Measurements from ENCODE around the gene STAT6.

Gene STAT6

DNA sequence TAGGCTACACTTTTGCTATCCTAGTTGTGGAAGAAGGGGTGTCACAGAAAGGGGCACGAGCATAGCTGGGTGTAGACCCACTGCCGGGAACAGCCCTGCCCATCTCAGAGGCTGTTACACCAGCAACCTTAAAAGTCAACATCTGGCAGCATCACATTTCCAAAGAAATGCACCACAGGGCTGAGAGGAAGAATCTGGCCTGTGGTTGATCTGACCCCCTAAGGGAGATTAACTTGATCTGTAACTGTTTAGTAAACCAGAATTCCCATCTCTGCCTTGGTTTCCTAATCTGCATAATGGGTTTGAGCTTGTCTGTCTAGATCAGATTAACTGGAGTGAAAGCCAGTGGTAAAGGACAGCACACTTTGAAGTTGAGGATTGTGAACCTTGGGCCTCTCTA is 34.9 kb upstream of the STAT6 start:
- no peak for DNase-seq

DNA sequence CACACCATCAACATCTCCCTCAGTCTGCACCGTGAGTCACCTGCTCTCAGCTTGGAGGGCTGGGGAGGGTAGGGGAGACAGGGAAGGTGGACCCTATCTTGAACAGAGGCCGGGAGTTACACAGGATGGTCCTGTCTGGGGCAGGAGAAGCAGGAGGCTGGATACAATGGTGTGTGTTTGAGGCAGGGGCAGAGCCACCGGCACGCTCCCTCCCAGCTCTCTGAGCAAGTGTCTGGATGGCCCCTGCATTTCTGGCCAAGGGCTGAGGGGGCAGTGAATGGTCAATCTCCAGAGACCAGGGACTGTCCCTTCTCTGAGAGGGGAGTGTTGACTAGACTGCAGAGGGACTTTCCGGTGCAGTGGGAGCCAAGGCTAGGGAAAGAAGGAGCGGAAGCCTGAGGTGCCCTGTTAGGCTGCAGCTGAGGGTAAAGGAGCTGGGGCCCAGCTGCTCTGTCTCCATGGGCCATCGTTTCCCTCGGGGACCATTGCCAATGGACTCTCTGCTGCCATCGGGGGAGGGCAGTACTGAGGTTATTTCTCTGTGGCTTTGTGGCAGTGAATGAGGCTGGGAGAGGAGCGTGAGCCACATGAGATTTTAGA is 34.4 kb upstream of the STAT6 start:
- no peak for DNase-seq

DNA sequence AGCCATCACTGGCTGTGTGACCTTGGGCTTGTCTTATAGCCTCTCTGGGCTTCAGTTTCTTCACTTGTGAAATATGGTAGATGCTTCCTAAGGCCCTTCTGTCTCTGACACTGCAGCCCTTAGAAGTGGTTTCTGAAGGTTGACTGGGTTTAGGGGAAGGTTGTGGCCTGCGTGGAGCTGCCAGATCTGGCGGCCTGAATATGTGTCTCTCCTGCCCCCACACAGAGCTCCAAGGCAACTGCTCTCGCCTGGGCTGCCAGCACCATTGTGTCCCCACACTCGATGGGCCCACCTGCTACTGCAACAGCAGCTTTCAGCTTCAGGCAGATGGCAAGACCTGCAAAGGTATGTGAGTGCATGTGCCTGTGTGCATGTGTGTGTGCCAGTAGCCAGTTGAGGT is 32.3 kb upstream of the STAT6 start:
- DNase-seq: no peak

DNA sequence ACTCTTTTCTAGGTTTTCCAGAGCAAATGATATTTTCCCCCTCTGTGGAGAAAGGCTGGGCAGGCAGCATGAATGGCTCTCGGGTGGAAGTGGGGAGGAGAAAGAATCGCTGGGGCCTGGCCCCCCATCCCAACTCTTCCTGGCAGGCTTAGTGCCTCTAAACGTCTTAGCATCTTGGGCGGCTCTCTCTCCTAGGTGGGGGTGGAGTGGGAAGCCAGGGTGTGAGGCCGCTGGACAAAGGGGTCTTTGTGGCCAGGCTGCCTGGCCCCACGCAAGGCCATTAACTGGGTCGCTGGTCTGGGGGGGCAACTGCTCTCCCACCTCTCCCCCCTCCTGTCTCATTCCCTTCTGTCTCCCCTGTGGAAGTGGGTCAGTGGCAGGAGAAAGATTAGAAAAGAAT is 31.6 kb upstream of the STAT6 start:
- no peak for DNase-seq

DNA sequence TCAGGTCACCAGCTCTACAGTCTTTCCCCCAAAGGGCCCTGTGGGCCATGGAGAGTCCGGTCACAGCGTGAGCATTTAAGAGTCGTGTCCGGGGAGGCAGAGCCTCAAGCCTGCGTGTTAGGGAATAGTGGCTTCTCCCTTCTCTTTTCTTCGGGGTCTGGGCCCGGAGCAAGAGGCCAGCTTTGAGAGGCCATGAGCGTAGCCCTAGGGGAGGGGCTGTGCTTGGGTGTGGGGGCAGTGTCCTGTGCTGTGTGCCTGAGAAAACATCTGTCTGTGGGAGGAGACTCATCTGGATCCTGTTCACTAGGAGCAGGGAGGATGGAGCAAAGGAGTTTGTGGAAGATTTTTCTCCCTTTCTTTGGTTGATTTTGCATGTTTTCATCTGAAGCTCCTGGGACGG is 31.0 kb upstream of the STAT6 start:
- DNase-seq: no peak

DNA sequence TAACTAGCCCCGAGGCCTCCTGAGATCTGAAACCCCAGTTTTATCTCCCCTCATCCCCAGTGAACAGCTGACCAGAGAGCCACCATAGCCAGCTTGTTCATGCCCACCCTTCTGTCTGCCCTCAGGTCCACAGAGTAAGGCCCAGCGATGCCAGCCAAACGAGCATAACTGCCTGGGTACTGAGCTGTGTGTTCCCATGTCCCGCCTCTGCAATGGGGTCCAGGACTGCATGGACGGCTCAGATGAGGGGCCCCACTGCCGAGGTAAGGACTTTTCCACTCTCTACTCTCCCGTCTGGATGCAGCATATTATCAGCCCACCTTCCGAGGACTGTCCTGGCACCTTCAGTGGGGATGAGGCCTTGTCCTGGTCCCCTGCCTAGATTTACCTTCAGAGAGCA is 30.1 kb upstream of the STAT6 start:
- DNase-seq: no peak

DNA sequence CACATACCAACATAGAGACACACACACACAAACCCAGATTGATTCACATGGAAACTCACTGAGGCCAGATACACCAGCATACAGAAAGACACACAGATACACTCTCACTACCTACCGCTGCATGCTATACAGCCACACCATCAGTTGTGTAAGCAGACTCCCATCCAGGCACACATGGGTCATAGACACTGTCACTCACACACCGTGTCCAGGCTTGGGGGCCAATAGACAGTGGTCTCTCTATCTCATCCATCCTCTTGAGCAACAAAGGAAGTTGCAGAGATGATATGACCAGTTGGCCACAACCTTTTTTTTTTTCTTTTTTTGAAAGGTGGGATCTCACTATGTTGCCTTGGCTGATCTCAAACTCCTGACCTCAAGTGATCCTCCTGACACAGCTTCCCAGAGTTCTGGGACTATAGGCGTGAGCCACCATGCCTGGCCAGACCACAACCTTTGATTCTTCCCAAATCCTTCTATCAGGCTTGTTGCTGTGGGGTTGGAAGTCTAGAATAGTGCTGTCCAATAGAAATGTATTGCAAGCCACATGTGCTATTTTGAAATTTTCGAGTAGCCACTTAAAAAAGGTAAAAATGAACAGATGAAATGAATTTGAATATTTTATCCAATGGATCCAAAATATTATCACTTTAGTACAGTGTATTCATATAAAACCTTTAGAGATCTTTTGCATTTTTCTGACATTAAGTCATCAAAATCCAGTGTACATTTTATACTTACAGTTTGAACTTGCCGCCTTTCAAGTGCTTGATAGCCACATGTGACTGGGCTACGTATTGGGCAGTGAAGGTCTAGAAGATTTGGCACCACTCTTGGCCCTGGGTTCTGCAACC is 28.9 kb upstream of the STAT6 start:
- no peak for DNase-seq

DNA sequence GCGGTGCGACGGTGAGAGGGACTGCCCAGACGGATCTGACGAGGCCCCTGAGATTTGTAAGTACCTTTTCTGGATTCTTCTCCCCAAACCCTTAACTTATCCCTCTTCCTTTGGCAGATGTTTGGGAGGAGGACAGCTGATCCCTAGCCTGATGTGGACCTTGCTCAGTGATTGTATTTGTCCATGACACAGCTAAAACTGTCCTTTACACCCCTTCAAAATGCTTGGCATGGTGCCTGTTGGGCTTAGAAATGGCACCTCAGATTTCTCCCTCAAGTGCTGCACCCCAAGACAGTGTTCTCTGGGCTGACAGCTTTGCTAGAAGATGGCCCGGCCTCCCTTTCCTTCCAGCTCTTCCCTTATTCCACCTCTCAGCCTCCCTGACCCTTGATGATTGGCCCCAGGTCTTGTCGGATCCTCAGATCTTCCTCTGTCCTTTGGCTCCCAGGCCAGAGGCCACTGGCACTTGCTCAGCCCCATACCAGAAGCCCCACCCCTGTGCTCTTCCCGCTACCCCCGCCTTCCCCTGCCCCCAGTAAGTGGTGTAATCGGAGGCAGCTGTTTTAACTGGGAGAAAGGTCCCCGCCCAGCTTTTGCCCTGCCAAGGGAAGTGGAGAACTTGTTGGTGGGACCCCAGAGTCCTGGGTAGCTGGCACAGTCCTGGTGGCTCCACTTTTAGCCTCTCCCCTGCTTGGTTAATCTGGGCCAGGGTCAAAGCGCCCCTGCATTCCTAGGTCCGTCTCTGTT is 27.5 kb upstream of the STAT6 start:
- DNase-seq: no peak

DNA sequence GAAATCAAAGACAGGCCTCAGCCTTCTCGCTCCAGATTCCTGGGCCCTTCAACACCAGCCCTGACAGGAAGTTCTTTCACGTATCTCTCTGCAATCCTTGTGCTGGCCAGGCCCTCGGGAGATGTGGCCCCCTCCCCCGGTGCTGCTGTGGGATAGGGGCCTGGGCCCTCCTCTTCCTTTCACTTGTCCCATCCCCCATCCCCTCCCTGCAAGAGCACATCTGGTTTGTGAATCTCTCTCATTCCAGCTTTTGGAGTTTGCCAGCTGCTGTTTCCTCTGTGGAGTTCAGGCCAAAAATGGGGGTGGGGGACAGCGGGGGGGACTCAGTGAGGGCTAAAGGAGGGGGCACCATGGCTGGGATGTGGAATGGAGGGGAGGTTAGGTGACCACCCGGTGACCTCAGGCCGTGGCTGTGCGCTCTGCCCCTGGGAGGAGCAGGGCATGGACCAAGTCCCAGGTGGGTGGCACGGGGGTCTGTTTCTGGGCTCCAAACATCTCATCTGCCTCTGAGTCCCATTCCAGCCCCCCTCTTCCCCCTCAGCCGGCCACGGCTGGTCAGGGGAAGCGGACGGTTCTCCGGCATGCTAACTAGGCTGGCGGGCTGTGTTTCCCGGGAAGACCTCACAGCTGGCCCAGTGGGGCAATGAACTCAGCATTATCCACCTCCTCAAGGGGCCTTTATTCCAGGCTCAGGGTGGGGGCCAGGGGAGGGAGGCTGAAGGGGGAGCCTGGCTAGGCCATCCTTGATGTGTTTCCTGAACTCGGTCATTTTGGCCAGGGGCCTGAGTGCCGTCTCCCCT is 24.6 kb upstream of the STAT6 start:
- no peak for DNase-seq

DNA sequence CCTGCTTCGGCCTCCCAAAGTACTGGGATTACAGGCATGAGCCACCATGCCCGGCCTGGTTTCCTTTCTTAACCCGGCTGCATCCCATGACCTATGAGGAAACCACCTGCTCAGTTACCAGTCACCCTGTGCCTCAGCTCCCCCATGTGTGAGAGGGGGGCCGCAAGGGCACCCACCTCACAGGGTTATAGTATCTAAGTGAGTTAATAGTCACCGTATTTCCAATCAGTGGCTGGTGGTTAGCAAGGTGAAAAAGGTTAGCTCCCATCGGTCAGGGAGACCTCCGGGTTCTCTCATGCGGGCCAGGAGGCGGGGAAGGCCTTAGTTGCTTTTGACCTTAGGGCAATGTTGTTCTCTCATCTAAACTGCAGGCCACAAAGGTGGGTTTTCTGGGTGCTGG is 23.8 kb upstream of the STAT6 start:
- no peak for DNase-seq

DNA sequence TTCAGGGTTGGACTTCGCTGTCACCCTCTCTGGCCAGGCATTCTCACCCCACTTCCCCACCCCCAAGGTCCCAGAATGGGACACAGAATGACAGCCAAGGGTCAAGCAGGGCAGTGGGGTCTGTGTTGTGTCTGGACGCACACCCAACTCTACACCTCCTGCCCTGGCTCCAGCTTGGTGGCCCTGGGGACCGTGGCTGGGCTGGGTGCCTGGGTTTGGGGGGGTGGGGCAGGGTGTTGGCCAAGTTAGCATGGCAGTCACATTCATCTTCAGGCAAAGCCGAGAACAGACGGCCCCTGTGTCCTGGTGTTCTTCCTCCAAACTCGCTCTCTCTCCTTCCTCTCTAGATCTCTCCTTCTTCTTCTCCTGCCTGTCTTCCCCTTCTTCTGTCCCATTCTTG is 22.8 kb upstream of the STAT6 start:
- no peak for DNase-seq

DNA sequence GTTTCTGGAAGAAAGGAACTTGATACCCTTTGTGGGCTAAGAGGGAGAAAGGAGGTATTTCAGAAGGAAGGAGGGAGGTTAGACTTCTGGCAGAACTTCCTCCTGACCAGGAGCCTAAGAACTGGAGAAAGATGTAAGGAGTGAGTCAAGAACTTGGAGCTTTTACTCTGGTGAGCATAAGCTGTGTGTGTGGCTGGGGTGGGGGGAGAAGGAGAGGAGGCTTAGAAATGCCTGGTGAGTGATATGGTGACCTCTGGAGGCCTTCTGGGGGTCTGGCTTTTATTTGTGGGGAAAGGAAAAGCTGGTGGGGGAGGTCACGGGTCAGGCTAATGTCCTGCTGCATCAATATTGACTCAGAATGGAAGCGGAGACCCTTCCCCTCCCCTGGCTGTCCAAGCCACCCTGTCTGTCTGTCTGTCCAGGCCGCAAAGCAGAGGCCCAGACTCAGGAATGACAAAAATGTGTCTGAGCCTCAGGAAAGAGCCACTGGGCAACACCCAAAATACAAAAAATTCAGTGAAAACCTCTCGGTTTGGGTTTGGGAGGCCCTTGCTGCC is 21.9 kb upstream of the STAT6 start:
- DNase-seq: no peak

DNA sequence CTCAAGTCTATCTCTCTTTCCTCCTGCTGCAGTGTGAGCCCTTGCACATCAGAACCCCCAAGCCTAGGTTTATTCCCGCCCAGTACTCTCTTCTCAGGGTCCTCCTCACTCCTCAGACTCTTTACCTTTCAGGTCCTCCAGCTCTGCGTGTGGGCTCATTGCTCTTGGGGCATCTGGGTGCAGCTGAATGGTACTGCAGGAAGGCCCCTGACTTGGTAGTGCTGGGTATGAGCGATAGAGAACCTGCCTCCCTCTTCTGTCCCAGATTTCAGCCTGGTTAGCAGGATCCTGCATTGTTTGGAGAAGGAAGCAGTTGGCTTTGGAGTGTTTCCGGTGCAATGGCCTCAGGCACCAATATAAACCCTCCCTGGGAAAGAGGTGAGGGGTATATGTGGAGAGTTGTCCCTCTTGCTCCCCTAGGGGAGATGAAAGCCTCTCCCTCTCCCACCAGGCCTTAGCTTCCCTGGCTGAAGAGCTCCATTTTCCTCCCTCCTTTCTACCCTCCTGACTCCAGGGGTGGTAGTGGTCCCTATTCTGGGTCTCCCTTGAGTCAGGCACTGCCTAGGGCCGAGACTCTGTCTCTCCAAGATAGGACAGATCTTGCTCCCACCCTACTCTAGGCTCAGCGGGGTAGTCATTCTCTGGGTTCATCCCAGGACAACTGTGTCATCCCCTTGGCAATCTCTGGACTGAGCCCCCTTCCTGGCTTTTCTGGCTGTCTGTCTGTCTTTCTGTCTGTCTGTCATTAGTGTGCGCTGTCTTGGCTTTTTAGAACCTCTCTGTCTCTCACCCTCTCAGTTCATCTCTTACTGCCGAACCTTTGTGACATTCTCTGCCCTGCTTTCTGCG is 21.0 kb upstream of the STAT6 start:
- no peak for DNase-seq

DNA sequence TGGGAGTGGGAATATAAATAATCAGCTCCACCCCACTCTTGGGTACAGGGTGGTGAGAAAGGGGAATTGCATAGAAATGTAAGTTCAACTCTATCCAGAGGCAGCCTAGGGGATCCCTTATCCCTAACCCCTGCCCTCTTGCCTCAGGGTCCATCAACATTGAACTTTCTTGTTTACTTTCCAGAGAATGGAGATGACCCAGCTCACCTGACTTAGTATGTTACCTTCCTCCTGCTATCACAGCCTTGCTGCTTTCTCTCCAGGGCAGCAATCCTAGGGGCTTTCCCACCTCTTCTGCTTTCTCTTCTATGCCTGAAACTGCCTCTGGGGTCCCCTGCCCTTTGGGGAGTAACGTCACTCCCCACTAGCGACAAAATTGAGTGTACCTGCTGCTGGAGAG is 19.8 kb upstream of the STAT6 start:
- no peak for DNase-seq

DNA sequence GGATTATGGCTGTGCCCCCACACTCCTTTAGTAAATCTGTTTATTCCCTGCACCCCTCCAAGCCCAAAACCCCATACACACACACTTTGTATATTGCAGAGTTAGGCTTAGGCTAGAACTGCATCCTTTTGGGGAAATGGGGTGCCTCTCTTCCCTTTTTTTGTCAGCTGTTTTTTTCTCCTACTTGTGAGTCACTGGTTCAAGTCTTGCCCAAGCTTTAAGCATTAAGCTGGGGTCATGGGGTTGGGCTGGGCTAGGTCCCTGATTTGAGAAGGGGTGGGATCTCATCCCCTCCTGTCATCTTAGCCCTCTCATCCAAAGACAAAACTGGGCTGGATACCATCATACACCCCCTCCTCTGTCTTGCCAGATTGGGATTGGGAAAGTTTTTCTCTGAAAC is 18.7 kb upstream of the STAT6 start:
- DNase-seq: no peak

DNA sequence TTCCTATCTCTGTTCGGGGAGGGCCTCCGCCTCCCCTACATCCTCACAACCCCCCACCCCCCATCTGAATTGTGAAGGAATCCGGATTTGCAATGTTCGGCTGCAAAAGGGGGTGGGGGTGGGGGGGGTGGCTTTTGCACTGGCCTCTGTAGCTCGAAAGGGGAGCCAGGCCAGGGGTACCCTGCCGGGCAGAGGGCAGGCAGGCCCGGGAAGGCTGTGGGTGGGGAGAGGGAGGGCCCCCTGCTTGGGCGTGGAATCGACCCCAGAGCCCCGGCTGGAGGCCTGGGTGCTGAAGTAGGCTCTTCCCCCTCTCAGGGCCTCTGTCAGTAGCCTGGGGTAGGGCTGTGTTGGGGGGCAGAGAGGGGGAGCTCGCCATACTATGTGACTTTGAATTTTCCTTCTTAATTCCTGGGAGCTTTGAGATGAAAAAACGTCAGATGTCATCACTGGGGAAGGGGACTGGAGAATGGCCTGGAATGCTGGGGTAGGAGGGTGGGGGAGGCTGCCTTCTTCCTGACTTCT is 18.2 kb upstream of the STAT6 start:
- DNase-seq: no peak

DNA sequence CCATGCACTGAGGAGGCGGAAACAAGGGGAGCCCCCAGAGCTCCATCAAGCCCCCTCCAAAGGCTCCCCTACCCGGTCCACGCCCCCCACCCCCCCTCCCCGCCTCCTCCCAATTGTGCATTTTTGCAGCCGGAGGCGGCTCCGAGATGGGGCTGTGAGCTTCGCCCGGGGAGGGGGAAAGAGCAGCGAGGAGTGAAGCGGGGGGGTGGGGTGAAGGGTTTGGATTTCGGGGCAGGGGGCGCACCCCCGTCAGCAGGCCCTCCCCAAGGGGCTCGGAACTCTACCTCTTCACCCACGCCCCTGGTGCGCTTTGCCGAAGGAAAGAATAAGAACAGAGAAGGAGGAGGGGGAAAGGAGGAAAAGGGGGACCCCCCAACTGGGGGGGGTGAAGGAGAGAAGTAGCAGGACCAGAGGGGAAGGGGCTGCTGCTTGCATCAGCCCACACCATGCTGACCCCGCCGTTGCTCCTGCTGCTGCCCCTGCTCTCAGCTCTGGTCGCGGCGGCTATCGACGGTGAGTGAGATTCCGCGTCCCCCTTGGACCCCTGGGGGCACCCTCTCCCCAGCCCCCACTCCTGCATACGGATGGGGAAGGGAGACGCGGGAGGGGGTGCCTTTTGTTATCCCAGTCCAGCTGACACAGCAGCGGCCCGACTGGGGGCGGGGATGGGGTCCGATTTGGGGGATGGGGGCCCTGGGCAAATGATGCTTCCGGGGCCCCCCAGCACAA is 17.5 kb upstream of the STAT6 start:
- no peak for DNase-seq

DNA sequence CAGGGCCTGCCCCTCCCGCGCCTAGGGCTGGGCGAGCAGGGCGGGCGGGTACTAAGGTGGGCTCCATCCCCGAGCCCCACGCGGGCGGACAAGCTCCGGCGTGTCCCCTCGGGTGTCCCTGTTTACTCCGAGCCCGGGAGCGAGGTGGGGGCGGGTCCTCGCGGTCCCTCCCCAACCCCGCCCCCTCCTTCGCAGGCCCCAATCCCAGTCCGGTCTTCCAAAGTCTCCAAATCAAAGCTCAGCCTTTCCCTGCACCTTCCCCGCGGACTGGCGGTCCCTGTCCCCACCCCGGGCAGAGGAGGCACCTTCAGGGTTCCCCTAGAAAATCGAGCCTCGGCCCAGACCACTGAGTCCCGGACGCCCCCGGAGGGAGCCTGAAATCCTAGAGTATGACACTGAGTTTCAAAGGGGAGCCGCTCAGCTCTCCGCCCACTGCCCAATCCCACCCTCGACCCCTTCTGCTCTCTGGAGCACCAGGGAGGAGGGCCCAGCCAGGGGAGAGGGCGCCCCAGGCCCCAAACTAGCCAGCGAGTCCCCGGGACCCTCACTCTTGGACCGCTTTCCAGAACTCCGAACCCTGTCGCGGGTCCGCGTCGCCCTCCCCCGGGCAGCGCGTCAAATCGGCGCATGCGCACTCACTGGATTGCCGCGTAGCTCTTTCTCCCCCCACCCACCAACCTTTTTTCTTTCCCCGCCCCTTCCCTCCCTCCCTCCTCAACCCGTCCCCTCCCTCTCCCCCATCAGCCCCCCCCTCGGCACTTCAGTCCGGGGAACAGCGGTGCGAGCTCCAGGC is 16.8 kb upstream of the STAT6 start, which contains the start of gene LRP1:
Gene LRP1, plus strand, starts transcription at position 758 of the 793 bp plus-strand sequence. CDS start 482 bp downstream, outside the sequence.
- peak; percentile 34 for DNase-seq

DNA sequence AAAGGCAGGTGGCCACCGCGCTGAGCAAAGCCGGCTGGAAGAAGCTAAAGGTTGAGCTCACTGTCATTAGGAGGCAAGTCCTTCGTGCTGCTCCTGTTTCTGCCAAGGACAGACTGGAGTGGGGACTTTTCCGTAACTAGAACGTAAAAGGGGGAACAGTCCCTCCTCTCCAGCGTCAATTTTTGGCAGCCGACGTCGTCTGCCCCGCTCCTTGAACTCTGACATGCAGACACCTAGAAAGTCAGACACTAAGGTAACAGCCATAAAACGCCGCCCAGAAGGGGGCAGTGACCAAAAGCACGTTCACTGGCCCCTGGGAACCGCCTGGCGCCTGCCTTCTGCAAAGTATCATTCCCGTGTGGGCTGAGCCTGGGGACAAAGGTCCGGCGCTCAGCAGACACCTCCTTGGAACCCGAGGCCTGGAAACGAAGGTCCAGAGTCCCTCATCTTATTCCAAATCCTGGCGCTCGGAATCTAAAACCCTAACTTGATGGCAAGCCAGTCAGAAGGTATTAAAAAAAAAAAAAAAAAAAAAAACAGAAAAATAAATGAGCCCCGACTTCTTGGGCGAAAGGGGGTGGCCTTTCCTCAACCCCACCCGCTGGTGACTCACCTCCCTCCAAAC is 16.1 kb upstream of the STAT6 start:
- DNase-seq: peak; percentile 13

Measured in NCI-H1105 (cell line).